Hepatocyte (in vitro differentiated cells): ENCODE measurements around the gene MYO1F. TPM values are rescaled to one million over a fixed set of nuclear protein-coding genes. Genes with fewer than 3 reads are reported as not detected.

Experiments
- DNase-seq: peaks from one replicate; pipeline ENCODE4 v3.0.0-alpha.2; 2016; ENCODE audit warnings: low spot score
- H2AFZ ChIP-seq: fragments of 200-600 bp; sonication (generic); 2 replicates; pipeline ENCODE4 v1.6.0; 2016; ENCODE audit warnings: antibody characterized with exemption, mild to moderate bottlenecking
- H3K27ac ChIP-seq: fragments of 200-600 bp; sonication (generic); 2 replicates; pipeline ENCODE4 v1.5.1; 2016; ENCODE audit warnings: mild to moderate bottlenecking
- H3K27me3 ChIP-seq: fragments of 200-600 bp; sonication (generic); 2 replicates; pipeline ENCODE4 v1.6.1; 2016
- H3K36me3 ChIP-seq: fragments of 200-600 bp; sonication (generic); replicated peaks from 2 replicates; pipeline ENCODE4 v1.5.1; 2016; ENCODE audit warnings: low read depth; ENCODE audit not compliant: insufficient read depth
- H3K4me1 ChIP-seq: fragments of 200-600 bp; sonication (generic); 2 replicates; pipeline ENCODE4 v1.5.1; 2016; ENCODE audit warnings: mild to moderate bottlenecking, moderate library complexity; ENCODE audit not compliant: insufficient read depth
- H3K4me2 ChIP-seq: fragments of 200-600 bp; sonication (generic); 2 replicates; pipeline ENCODE4 v1.6.0; 2016
- H3K4me3 ChIP-seq: fragments of 200-600 bp; sonication (generic); 2 replicates; pipeline ENCODE4 v1.5.1; 2016; ENCODE audit warnings: mild to moderate bottlenecking
- H3K79me2 ChIP-seq: fragments of 200-600 bp; sonication (generic); 2 replicates; pipeline ENCODE4 v1.6.0; 2017; ENCODE audit warnings: mild to moderate bottlenecking
- H3K9me2 ChIP-seq: fragments of 200-600 bp; sonication (generic); replicated peaks from 2 replicates; pipeline ENCODE4 v1.6.0; 2017; ENCODE audit warnings: mild to moderate bottlenecking; ENCODE audit not compliant: insufficient read depth
- H3K9me3 ChIP-seq: fragments of 200-600 bp; sonication (generic); 2 replicates; pipeline ENCODE4 v1.5.1; 2016; ENCODE audit warnings: low read depth, mild to moderate bottlenecking
- H4K20me1 ChIP-seq: fragments of 200-600 bp; sonication (generic); 2 replicates; pipeline ENCODE4 v1.6.0; 2016; ENCODE audit warnings: mild to moderate bottlenecking; ENCODE audit not compliant: insufficient read depth, poor library complexity, severe bottlenecking
- CTCF ChIP-seq: fragments of 200-600 bp; sonication (generic); IDR thresholded peaks from 2 replicates; pipeline ENCODE4 v1.5.1; 2016; ENCODE audit warnings: antibody characterized with exemption, mild to moderate bottlenecking; ENCODE audit not compliant: poor library complexity
- EZH2 ChIP-seq: fragments of 200-600 bp; sonication (generic); IDR thresholded peaks from 2 replicates; pipeline ENCODE4 v1.6.1; 2016; ENCODE audit warnings: antibody characterized with exemption, mild to moderate bottlenecking, borderline replicate concordance
- EZH2phosphoT487 ChIP-seq: fragments of 200-600 bp; sonication (generic); IDR thresholded peaks from one replicate; pipeline ENCODE4 v1.6.1; 2018; ENCODE audit warnings: antibody characterized with exemption, mild to moderate bottlenecking, low read depth, moderate library complexity; ENCODE audit not compliant: unreplicated experiment, severe bottlenecking
- WGBS: methylation state at CpG from one replicate; pipeline ENCODE4 v1.1.6; 2016; ENCODE audit warnings: low lambda C conversion rate; ENCODE audit errors: missing lambda C conversion rate; 5-methylcytosine and 5-hydroxymethylcytosine counted together
- polyA plus RNA-seq: library from polyadenylated mRNA; unstranded; fragments of >200 nt; fragmentation: Nextera tagmentation; extraction: Ambion mirVana; gene quantifications from 2 replicates; pipeline ENCODE4 v1.2.1, GENCODE V29; 2016
- total RNA-seq: library from RNA; depleted of rRNA; stranded (reverse); fragments of >200 nt; gene quantifications from 2 replicates; pipeline ENCODE4 v1.2.3, GENCODE V29; 2014

Gene MYO1F
- total and polyA plus RNA-seq, 2 experiments from 2014 or later: 0.13 to 1.0 TPM

GRCh38 chr19:8475005-8475404, 102.2 kb downstream of the MYO1F start:
- no peaks in the 10 kb centered on the region for H3K27me3 ChIP-seq
- H3K4me2 ChIP-seq: no peak overlapping the region
- no peaks in the 10 kb centered on the region for H3K9me3 ChIP-seq
- H4K20me1 ChIP-seq: peaks cover 52% of the 10 kb centered on the region
- H3K36me3 ChIP-seq: peaks cover 6% of the 10 kb centered on the region
- no peaks in the 10 kb centered on the region for H3K9me2 ChIP-seq
- H2AFZ ChIP-seq: no peak overlapping the region
- WGBS: 100% methylated on average over 1 of the region's 1 CpG
- no peak for DNase-seq
- TF ChIP-seq EZH2phosphoT487: no peak
- TF ChIP-seq EZH2: no peak
- no peak for TF ChIP-seq CTCF
- no peak overlapping the region for H3K4me3 ChIP-seq
- H3K79me2 ChIP-seq: peaks cover 99% of the 10 kb centered on the region
- no peaks in the 10 kb centered on the region for H3K4me1 ChIP-seq
- no peak overlapping the region for H3K27ac ChIP-seq

GRCh38 chr19:8473648-8474476, 103.4 kb downstream of the MYO1F start:
- H3K79me2 ChIP-seq: peaks cover 99% of the 10 kb centered on the region
- 95% methylated on average over 6 of the region's 6 CpGs for WGBS
- no peak for DNase-seq
- H3K9me3 ChIP-seq: no peaks in the 10 kb centered on the region
- peaks cover 55% of the 10 kb centered on the region for H4K20me1 ChIP-seq
- no peaks in the 10 kb centered on the region for H3K9me2 ChIP-seq
- no peaks in the 10 kb centered on the region for H3K27me3 ChIP-seq
- H3K36me3 ChIP-seq: peaks cover 13% of the 10 kb centered on the region
- no peaks in the 10 kb centered on the region for H3K4me1 ChIP-seq
- TF ChIP-seq CTCF (no peak), EZH2phosphoT487 (no peak), EZH2 (no peak)
- no peak overlapping the region for H2AFZ ChIP-seq
- no peak overlapping the region for H3K4me3 ChIP-seq
- H3K4me2 ChIP-seq: no peak overlapping the region
- H3K27ac ChIP-seq: no peak overlapping the region

Other genes starting within 250 kb of the MYO1F start
- gene KANK3, start 234.2 kb downstream of the MYO1F start, total RNA-seq: 0.56 and 3.2 TPM in 2 replicates
- 1.2 TPM in 1 of 2 replicates, not detected in the other for gene KANK3, start 234.2 kb downstream of the MYO1F start, polyA plus RNA-seq
- gene ANGPTL4, start 213.3 kb downstream of the MYO1F start, total RNA-seq: 12.0 and 14.7 TPM in 2 replicates
- gene ANGPTL4, start 213.3 kb downstream of the MYO1F start, polyA plus RNA-seq: 23.4 and 26.3 TPM in 2 replicates
- gene RAB11B, start 187.1 kb downstream of the MYO1F start, total RNA-seq: 30.9 and 47.1 TPM in 2 replicates
- 174 and 216 TPM in 2 replicates for gene RAB11B, start 187.1 kb downstream of the MYO1F start, polyA plus RNA-seq
- 39.0 and 73.5 TPM in 2 replicates for gene MARCHF2, start 164.1 kb downstream of the MYO1F start, total RNA-seq
- gene MARCHF2, start 164.1 kb downstream of the MYO1F start, polyA plus RNA-seq: 32.9 and 38.5 TPM in 2 replicates
- 64.7 and 69.3 TPM in 2 replicates for gene HNRNPM, start 132.5 kb downstream of the MYO1F start, total RNA-seq
- 159 and 161 TPM in 2 replicates for gene HNRNPM, start 132.5 kb downstream of the MYO1F start, polyA plus RNA-seq
- 0.44 and 0.73 TPM in 2 replicates for gene PRAM1, start 74.8 kb downstream of the MYO1F start, total RNA-seq
- gene PRAM1, start 74.8 kb downstream of the MYO1F start, polyA plus RNA-seq: 0.48 and 0.91 TPM in 2 replicates
- 3.8 and 5.7 TPM in 2 replicates for gene ZNF414, start 63.3 kb downstream of the MYO1F start, total RNA-seq
- 54.2 and 54.3 TPM in 2 replicates for gene ZNF414, start 63.3 kb downstream of the MYO1F start, polyA plus RNA-seq
- 22.1 and 31.9 TPM in 2 replicates for gene ADAMTS10, start 33.3 kb upstream of the MYO1F start, total RNA-seq
- 15.8 and 28.5 TPM in 2 replicates for gene ADAMTS10, start 33.3 kb upstream of the MYO1F start, polyA plus RNA-seq
- not detected in 2 replicates for gene NFILZ, start 53.2 kb upstream of the MYO1F start, total RNA-seq
- gene NFILZ, start 53.2 kb upstream of the MYO1F start, polyA plus RNA-seq: not detected in 2 replicates
- gene ACTL9, start 121.4 kb upstream of the MYO1F start, total RNA-seq: not detected in 2 replicates
- gene ACTL9, start 121.4 kb upstream of the MYO1F start, polyA plus RNA-seq: not detected in 2 replicates
- not detected in 2 replicates for gene OR2Z1, start 144.2 kb upstream of the MYO1F start, total RNA-seq
- not detected in 2 replicates for gene OR2Z1, start 144.2 kb upstream of the MYO1F start, polyA plus RNA-seq